GM20431 (cell line): ENCODE results near the gene SERPINE1.

Experiments
- in situ Hi-C: fragments of 300-500 bp; cut with MseI, MboI; formaldehyde crosslinking; loops from one replicate; pipeline ENCODE4 v1.15.0; 2020; ENCODE audit warnings: low sequenced_read_pairs; ENCODE audit not compliant: unreplicated experiment

SERPINE1 gene

DNA sequence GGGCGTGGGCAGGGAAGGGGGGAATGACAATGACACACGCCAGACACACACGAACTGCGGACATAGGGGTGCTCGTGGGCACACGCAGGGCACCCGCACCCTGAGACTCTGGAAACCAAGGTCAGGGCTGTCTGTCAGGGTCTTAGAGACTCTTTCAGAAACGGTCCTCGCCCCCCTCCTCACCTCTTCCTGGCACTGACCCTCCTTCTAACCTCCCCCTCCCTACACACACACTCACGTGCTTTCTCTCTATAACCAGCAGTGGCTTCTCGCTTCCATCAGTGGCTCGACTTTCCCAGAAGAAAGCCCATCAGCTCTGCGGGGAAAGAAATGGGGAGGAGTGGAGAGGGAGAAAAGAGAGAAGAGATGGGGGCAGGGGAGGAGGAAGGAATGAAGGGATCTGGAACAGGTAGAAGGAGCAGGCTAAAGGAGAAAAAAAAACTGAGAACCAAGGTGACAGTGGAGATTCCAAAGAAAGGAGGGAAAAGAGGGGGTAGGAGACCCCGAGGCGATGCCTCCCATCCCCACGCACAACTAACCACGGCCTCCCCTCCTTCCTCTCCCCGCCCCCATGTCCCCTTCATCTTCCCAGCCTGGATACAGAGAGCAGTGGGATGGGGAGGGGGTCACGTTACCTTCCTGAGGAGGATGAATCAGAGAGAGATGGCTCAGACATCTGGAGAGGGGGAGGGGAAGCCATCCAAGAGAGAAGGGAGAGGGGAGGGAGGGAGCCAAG lies 40.2 kb downstream of the SERPINE1 start:
- in situ Hi-C loops: no loop called here

GRCh38 chr7:101167645-101168411 lies 40.9 kb downstream of the SERPINE1 start:
- in situ Hi-C loops: no loop called here

- in situ Hi-C loops: no loop called here
Observed at GRCh38 chr7:101168412-101169049, 41.6 kb downstream of the SERPINE1 start.

- in situ Hi-C loops: no loop called here
Observed at GRCh38 chr7:101169110-101169837, 42.4 kb downstream of the SERPINE1 start.

GRCh38 chr7:101169838-101170551 lies 43.1 kb downstream of the SERPINE1 start:
- in situ Hi-C loops: no loop called here

DNA sequence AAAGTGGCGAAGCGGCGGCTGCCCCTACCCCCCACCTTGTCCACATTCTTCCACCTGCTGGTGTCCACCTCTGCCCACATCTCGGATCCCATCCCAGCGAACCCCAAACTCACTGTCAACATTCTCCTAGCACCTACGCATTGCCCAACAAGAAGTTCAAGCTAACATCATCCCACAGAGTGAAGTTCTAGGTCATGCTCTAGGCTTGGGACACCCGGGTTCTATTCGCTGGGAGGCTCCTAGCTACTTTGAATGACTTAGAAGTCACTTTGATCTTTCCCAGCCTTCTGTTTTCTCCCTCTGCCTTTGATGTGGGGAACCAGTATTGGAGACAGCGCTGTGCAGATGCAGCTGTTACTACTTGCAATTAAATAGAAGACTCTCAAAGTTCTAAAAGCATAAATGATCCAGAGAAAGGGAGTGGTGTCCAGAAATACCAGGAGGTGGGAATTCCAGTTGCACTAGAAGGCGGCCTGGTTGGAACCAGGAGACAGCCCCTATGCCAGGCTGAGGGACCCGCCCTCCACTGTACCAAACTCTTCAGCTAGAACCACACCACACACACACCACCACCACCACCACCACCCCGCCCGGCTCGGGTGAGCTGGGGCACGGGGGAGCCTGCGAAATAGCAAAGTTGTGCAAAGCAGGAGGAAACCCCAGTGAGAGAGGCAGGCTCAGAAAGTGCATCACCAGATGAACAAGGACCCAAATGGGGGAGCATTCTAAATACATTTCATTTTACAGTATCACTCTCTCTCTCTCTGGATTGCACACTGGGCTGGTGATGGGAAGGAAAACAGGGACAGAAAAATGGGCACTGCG lies 43.9 kb downstream of the SERPINE1 start:
- in situ Hi-C loops: no loop called here

- in situ Hi-C loops: no loop called here
Observed at GRCh38 chr7:101171442-101171837, 44.5 kb downstream of the SERPINE1 start.

DNA sequence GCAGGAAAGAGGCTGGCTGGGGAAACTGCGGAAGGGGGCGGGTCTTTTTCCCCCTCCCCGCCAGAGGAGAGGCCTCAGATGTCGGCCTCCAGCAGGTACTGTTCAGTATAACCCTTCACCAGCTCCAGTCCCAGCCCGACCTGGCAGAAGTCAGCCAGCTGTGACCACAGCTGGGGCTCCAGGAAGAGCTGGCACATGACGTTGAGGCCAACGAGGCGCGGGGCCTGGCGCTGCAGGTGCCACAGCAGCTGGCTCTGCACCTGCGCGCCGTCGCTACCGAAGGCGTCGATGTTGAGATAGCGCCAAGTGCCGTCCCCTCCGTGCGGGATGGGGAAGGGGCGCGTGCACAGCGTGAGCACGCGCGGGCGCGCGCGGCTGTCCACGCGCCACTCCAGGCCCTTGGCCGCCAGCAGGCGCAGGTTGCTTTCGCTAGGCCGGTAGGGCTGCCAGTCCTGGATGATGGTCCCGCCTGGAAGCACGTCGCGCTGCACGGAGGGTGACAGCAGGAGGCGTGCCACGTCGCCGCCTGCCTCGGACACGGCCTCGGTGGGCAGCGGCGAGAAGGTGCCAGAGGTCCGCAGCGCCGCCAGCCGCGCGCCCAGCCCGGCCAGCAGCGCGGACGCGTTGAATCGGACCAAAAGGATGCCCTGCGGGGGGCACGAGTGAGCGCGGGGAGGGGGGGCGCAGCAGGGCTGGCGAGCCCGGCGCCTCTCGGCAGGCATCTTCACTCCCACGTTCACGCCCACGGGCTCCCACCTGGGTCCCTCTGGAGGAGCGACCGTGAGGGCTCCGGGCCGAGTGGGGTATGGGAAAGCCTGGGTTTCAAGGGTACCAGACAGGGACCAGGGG lies 45.3 kb downstream of the SERPINE1 start:
- in situ Hi-C loops: no loop called here

DNA sequence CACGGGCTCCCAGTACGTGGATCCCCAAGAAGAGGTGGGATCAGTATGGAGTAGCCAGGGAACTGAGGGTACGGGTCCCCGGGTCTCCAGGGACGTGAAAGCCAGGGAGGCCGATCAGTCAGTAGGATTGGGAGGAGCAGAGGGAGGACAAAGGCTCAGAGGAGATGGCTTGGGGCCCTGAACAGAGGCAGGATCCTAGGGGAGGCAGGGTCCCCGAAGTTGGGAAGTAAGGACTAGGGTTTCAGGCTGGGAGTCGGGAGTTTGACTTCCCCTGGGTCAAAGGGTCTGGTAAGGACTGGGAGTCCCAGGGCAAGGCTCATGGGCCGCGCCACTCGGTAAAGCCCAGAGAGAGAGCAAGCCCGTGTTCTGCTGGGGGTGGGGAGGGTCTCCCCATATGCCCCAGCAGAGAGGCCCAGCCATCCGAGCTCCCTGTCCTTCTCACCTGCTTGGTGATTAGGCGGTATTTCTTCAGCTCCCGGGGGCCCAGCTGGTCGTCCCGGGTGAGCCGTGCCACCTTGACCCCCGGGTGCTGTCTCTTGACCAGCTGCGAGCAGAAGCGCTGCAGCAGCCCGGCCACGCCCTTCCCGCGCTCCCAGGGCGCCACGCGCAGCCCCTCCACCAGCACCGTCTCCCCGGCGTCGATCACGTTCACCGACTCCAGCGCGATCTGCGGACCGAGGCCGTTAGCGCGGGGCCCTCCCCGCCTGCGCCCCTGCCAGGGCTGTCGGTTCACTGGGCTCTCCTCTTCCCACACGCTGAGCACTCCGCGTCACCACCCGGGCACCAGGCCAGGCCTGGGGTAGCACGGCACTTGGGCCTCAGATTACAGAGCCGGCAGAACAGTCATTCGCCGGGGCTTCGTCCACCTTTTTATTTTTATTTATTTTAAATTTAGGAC lies 46.2 kb downstream of the SERPINE1 start:
- in situ Hi-C loops: no loop called here

GRCh38 chr7:101173752-101174244 lies 46.9 kb downstream of the SERPINE1 start:
- in situ Hi-C loops: no loop called here

- in situ Hi-C loops: no loop called here
Observed at GRCh38 chr7:101174322-101174854, 47.5 kb downstream of the SERPINE1 start.

GRCh38 chr7:101175664-101176063 lies 48.8 kb downstream of the SERPINE1 start:
- in situ Hi-C loops: no loop called here

GRCh38 chr7:101177644-101178043 lies 50.7 kb downstream of the SERPINE1 start:
- in situ Hi-C loops: no loop called here

GRCh38 chr7:101179117-101179516 lies 52.2 kb downstream of the SERPINE1 start:
- in situ Hi-C loops: no loop called here

GRCh38 chr7:101179713-101180112 lies 52.8 kb downstream of the SERPINE1 start:
- in situ Hi-C loops: no loop called here

- in situ Hi-C loops: no loop called here
Observed at GRCh38 chr7:101180130-101180755, 53.3 kb downstream of the SERPINE1 start, which contains the start of gene NAT16. Gene NAT16 (minus strand): TSS chr7:101180293. CDS start chr7:101174807, 5,486 bp downstream.
